Measurements from ENCODE around the gene GNA15. TPM values are rescaled to one million over a fixed set of nuclear protein-coding genes. Genes with fewer than 3 reads are reported as not detected.

GNA15 gene
- total RNA-seq, 1 donor from 2014 or later = not detected

GRCh38 chr19:3149526-3150505 is 14.0 kb downstream of the GNA15 start:
- Mint-ChIP-seq H3K27ac (ENCODE audit: unreplicated experiment) (peak overlapping the region; percentile 65), H3K9me3 (ENCODE audit: unreplicated experiment) (no peaks in the 10 kb centered on the region), H3K36me3 (ENCODE audit: low read depth, unreplicated experiment) (peaks cover 6% of the 10 kb centered on the region), H3K4me3 (ENCODE audit: unreplicated experiment) (no peak overlapping the region), H3K27me3 (ENCODE audit: unreplicated experiment) (peaks cover 7% of the 10 kb centered on the region), H3K4me1 (ENCODE audit: unreplicated experiment) (peaks cover 8% of the 10 kb centered on the region)
- DNase-seq (ENCODE audit: low spot score) = no peak
- TF ChIP-seq, protein P1, sequence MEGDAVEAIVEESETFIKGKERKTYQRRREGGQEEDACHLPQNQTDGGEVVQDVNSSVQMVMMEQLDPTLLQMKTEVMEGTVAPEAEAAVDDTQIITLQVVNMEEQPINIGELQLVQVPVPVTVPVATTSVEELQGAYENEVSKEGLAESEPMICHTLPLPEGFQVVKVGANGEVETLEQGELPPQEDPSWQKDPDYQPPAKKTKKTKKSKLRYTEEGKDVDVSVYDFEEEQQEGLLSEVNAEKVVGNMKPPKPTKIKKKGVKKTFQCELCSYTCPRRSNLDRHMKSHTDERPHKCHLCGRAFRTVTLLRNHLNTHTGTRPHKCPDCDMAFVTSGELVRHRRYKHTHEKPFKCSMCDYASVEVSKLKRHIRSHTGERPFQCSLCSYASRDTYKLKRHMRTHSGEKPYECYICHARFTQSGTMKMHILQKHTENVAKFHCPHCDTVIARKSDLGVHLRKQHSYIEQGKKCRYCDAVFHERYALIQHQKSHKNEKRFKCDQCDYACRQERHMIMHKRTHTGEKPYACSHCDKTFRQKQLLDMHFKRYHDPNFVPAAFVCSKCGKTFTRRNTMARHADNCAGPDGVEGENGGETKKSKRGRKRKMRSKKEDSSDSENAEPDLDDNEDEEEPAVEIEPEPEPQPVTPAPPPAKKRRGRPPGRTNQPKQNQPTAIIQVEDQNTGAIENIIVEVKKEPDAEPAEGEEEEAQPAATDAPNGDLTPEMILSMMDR (IDR thresholded peaks at IDR 0.05; ENCODE audit: unreplicated experiment) = no peak

GRCh38 chr19:3150739-3151329 is 15.0 kb downstream of the GNA15 start:
- TF ChIP-seq, protein P1 (IDR thresholded peaks at IDR 0.05; ENCODE audit: unreplicated experiment) = no peak
- H3K27me3 Mint-ChIP-seq (ENCODE audit: unreplicated experiment) = peaks cover 7% of the 10 kb centered on the region
- no peaks in the 10 kb centered on the region for H3K9me3 Mint-ChIP-seq (ENCODE audit: unreplicated experiment)
- peaks cover 8% of the 10 kb centered on the region for H3K4me1 Mint-ChIP-seq (ENCODE audit: unreplicated experiment)
- no peak for DNase-seq (ENCODE audit: low spot score)
- H3K27ac Mint-ChIP-seq (ENCODE audit: unreplicated experiment) = no peak overlapping the region
- peaks cover 6% of the 10 kb centered on the region for H3K36me3 Mint-ChIP-seq (ENCODE audit: low read depth, unreplicated experiment)
- H3K4me3 Mint-ChIP-seq (ENCODE audit: unreplicated experiment) = no peak overlapping the region

DNA sequence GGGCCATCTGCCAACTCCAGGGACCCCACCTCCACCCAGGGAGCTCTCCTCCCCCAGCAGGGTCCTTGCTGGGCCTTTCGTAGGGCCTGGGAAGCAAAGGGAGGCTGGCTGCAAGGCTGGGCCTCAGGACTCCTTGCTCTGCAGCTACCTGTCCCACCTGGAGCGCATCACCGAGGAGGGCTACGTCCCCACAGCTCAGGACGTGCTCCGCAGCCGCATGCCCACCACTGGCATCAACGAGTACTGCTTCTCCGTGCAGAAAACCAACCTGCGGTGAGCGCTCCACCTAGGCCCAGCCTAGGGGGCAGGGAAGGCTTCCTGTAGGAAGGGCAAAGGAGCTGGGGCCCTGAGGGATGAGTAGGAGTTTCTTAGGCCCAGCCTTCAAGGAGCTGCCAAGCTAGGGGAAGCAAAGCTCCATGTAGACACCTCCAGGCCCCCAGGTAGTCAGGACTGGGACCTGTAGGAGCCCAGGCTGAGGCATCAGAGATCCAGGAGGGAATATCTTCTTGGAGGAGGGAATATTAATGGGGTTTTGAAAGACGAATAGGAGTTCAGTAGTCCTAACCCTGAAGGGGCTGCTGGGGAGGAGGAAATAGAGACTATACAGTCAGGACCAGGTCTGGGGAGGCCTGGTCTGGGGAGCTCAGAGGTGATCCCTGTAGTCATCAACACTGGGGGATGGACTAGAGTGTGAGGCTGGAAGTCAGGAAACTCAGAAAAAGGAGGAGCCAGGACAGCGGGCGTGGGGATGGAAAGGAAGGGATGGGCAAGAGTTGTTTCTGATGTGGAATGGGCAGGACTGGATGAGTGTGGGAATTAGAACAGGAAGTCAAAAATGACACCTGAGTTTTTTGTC is 16.0 kb downstream of the GNA15 start:
- H3K27ac Mint-ChIP-seq (ENCODE audit: unreplicated experiment) = no peak overlapping the region
- no peak for DNase-seq (ENCODE audit: low spot score)
- no peak overlapping the region for H3K4me3 Mint-ChIP-seq (ENCODE audit: unreplicated experiment)
- H3K4me1 Mint-ChIP-seq (ENCODE audit: unreplicated experiment) = peaks cover 8% of the 10 kb centered on the region
- no peaks in the 10 kb centered on the region for H3K9me3 Mint-ChIP-seq (ENCODE audit: unreplicated experiment)
- H3K27me3 Mint-ChIP-seq (ENCODE audit: unreplicated experiment) = peaks cover 6% of the 10 kb centered on the region
- TF ChIP-seq, protein P1 (IDR thresholded peaks at IDR 0.05; ENCODE audit: unreplicated experiment) = no peak
- H3K36me3 Mint-ChIP-seq (ENCODE audit: low read depth, unreplicated experiment) = peaks cover 6% of the 10 kb centered on the region

DNA sequence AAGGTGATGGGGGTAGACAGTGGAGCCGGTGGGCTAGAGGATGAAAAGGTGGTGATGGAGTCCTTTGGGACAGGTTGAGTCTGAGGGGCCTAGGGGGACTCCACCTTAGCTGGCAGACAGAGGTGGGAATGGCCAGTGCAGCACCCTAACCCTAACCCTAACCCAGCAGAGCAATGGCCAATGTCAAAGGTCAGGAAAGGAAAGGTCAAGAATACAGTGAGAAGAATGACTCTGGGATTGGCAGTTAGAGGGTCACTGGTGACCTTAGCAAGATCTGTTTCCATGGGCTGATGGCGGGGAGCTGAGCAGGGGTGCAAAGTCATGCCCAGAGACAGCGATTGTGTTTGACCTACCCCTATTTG is 16.6 kb downstream of the GNA15 start:
- Mint-ChIP-seq H3K36me3 (ENCODE audit: low read depth, unreplicated experiment) (peaks cover 6% of the 10 kb centered on the region), H3K27ac (ENCODE audit: unreplicated experiment) (no peak overlapping the region), H3K27me3 (ENCODE audit: unreplicated experiment) (peaks cover 6% of the 10 kb centered on the region), H3K4me1 (ENCODE audit: unreplicated experiment) (peaks cover 12% of the 10 kb centered on the region), H3K4me3 (ENCODE audit: unreplicated experiment) (no peak overlapping the region), H3K9me3 (ENCODE audit: unreplicated experiment) (no peaks in the 10 kb centered on the region)
- DNase-seq (ENCODE audit: low spot score) = no peak
- TF ChIP-seq, protein P1 (IDR thresholded peaks at IDR 0.05; ENCODE audit: unreplicated experiment) = no peak
